ENCODE measurements around the gene ZFHX3. TPM values are rescaled to one million over a fixed set of nuclear protein-coding genes. Genes with fewer than 3 reads are reported as not detected.
"Not testable (repeated sequence)": the region's sequence is repeated elsewhere in the genome, so short reads cannot be mapped to it uniquely, and the experiment has no call there.

Gene ZFHX3
- polyA plus RNA-seq, 1 experiment = 2.2 TPM

- Histone ChIP-seq H3K27me3 (ENCODE audit: control insufficient read depth, insufficient read depth, low read length) (no peaks in the 10 kb centered on the region), H3K4me3 (ENCODE audit: low read depth, low read length) (no peak overlapping the region), H3K36me3 (ENCODE audit: control insufficient read depth, insufficient read depth, low read length) (no peaks in the 10 kb centered on the region; the same call in 1 of the 2 replicates)
- no peak for TF ChIP-seq CTCF (IDR thresholded peaks at IDR 0.05; ENCODE audit: insufficient read depth, low read depth, low read length)
- CTCF ChIA-PET = interaction anchor here (0.9 to 3.9 kb wide), 3 partner anchors 24 to 168 kb away, joined by 3 to 12 read pairs (median 3); no protein-coding TSS in a partner anchor
- DNase-seq (ENCODE audit: low read depth) = no peak
- POLR2A ChIA-PET = interaction anchor here (0.5 kb wide), 1 partner anchor 11 kb away, joined by 3 read pairs; no protein-coding TSS in a partner anchor
Measured at GRCh38 chr16:73000020-73000906, 47.7 kb downstream of the ZFHX3 start.

- ChIA-PET CTCF (interaction anchor here (0.9 to 3.9 kb wide), 2 partner anchors 115 to 167 kb away, joined by 3 to 12 read pairs; no protein-coding TSS in a partner anchor), POLR2A (no interaction called here)
- H3K4me3 ChIP-seq (ENCODE audit: low read depth, low read length) = no peak overlapping the region
- DNase-seq (ENCODE audit: low read depth) = no peak
- H3K27me3 ChIP-seq (ENCODE audit: control insufficient read depth, insufficient read depth, low read length) = no peaks in the 10 kb centered on the region
- TF ChIP-seq CTCF (IDR thresholded peaks at IDR 0.05; ENCODE audit: insufficient read depth, low read depth, low read length) = no peak
- no peaks in the 10 kb centered on the region; the same call in 1 of the 2 replicates for H3K36me3 ChIP-seq (ENCODE audit: control insufficient read depth, insufficient read depth, low read length)
Measured at GRCh38 chr16:72999541-73000019, 48.3 kb downstream of the ZFHX3 start.

GRCh38 chr16:72997141-72997542 lies 50.8 kb downstream of the ZFHX3 start:
- H3K4me3 ChIP-seq (ENCODE audit: low read depth, low read length) = no peak overlapping the region
- TF ChIP-seq CTCF (IDR thresholded peaks at IDR 0.05; ENCODE audit: insufficient read depth, low read depth, low read length) = no peak
- H3K36me3 ChIP-seq (ENCODE audit: control insufficient read depth, insufficient read depth, low read length) = no peaks in the 10 kb centered on the region; the same call in 1 of the 2 replicates
- DNase-seq (ENCODE audit: low read depth) = no peak
- H3K27me3 ChIP-seq (ENCODE audit: control insufficient read depth, insufficient read depth, low read length) = no peaks in the 10 kb centered on the region
- CTCF ChIA-PET = interaction anchor here (0.6 kb wide), 1 partner anchor 21 kb away, joined by 3 read pairs; no protein-coding TSS in a partner anchor
- POLR2A ChIA-PET = no interaction called here

DNA sequence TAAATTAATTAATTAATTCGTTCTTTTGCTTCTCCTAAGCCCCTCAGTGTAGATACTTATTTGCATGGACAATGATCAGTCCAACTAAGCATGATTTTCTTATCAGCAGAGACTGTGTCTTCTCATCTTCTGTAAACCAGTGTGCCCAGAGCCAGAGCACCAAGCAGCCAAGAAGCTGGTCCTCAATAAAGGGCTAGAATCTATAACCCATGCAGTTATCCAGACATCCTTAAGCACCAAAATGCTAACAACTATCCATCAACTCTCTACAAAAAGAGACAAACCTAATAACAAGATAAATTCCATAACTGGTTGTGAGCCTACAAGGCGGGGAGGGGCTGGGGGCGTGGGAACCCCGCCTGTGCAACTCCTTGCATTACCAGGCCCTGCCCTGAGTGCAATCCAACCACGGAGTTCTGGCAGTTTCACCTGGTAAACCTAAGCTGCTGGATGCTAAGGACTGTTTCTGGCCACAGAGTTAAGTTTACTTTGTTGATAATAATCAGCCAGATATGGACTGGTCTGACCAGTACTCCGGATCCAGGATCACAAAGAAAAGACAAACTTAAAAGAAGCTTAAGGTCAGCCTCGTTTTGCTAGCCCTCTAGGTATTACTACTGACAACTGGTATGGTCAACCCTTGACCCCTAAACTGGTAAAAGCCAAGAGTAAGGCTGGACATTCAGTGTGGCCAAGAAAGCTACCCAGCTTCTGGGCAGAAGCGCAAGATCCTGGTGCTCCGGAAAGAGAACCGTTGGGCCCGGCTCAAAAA lies 51.5 kb downstream of the ZFHX3 start:
- ChIA-PET POLR2A (no interaction called here), CTCF (interaction anchor here (1.2 to 1.7 kb wide), 2 partner anchors 9 to 54 kb away, joined by 3 read pairs; no protein-coding TSS in a partner anchor)
- no peaks in the 10 kb centered on the region; the same call in 1 of the 2 replicates for H3K36me3 ChIP-seq (ENCODE audit: control insufficient read depth, insufficient read depth, low read length)
- no peak overlapping the region for H3K4me3 ChIP-seq (ENCODE audit: low read depth, low read length)
- DNase-seq (ENCODE audit: low read depth) = no peak
- H3K27me3 ChIP-seq (ENCODE audit: control insufficient read depth, insufficient read depth, low read length) = no peaks in the 10 kb centered on the region
- no peak for TF ChIP-seq CTCF (IDR thresholded peaks at IDR 0.05; ENCODE audit: insufficient read depth, low read depth, low read length)

DNA sequence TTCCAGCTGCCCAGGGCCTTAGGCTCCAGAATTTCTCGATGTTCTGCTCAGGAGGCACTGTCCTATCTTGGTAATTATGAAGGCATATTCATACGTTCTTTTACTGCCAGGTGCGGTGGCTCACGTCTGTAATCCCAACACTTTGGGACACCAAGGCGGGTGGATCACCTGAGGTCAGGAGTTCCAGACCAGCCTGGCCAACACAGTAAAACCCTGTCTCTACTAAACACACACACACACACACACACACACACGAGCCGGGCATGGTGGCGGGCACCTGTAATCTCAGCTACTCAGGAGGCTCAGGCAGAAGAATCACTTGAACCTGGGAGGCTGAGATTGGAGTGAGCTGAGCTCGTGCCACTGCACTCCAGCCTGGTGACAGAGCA lies 52.1 kb downstream of the ZFHX3 start:
- CTCF ChIA-PET = interaction anchor here (0.8 to 1.7 kb wide), 7 partner anchors 9 to 164 kb away, joined by 3 to 4 read pairs (median 4); no protein-coding TSS in a partner anchor
- H3K27me3 ChIP-seq (ENCODE audit: control insufficient read depth, insufficient read depth, low read length); H3K36me3 ChIP-seq (ENCODE audit: control insufficient read depth, insufficient read depth, low read length); DNase-seq (ENCODE audit: low read depth); POLR2A ChIA-PET; H3K4me3 ChIP-seq (ENCODE audit: low read depth, low read length): not testable (repeated sequence)
